GM19238 (cell line): ENCODE measurements around the gene PIK3CD.
"Not testable (repeated sequence)": the region's sequence is repeated elsewhere in the genome, so short reads cannot be mapped to it uniquely, and the experiment has no call there.

Experiments used
- DNase-seq: peaks from one replicate; pipeline ENCODE4 v3.0.0; 2011; ENCODE audit warnings: low spot score; ENCODE audit not compliant: insufficient read length

The PIK3CD gene

GRCh38 chr1:9732123-9732971 is 80.8 kb downstream of the PIK3CD start:
- DNase-seq = no peak

DNA sequence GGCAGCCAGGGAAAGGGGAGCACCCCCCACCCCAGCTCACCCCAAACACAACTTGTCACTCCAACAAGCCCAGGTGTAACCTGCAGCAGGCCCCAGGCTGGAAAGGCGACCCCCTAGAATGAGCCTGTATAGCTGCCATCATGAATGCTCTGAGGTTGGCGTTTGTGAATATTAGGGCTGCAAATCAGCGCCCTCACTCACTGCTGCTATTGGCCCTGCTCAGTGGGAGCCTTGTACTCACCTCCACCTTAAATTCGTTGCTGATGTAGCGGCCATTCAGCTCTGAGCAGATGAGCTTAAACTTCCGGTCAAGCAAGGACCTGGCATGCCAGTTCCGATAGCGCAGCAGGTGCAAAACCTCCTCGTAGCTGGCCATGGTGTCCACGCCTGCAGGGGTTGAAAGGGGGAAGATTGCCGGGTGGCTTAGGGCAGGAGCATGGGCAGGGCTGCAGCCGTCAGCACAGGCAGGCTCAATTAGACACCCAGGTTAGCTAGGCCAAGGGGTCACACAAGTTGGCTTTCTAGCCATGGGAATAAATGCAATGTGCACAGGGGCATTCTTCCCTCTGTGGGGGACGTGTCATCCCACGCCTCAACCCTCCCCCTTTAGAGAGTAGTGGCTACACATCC is 81.7 kb downstream of the PIK3CD start:
- no peak for DNase-seq

DNA sequence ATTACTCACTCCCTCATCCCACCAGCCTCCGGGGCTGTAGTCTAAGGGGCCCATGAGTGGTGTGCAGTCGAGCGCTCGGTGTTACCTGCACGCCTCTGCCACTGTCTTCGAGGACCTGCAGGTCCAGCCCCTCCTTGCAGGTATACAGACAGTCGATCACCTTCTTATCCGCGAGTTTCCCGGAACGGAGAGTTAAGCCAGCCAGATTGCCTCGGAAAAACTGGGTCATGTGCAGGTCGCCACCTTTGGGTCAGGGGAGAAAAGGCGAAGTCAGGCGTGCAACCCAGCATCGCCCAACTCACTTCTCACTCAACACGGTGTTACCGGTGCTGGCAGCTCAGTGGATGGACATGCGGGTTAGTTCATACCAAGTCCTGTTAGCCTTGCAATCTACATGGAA is 84.3 kb downstream of the PIK3CD start:
- DNase-seq = no peak

- no peak for DNase-seq
These were observed 84.7 kb downstream of the PIK3CD start for GRCh38 chr1:9736241-9736640.

DNA sequence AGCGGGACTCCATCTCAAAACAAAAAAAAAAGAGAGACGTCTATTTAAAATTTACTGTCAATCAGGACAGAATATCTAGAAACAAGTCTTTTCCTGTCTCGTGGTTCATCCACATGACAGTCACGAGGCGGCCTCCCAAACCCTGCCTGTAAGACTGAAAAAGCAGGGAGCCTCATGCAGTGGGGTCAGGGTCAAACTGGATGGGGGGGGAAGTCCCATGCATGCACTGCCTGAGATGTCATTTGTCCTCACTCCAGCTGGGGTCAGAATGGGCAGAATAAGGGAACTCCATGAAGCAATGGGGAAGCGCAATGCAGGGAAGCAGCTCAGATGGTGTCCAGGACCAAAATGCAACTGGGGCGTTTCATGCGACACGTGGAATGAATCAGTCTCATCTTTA is 85.5 kb downstream of the PIK3CD start:
- no peak for DNase-seq

DNA sequence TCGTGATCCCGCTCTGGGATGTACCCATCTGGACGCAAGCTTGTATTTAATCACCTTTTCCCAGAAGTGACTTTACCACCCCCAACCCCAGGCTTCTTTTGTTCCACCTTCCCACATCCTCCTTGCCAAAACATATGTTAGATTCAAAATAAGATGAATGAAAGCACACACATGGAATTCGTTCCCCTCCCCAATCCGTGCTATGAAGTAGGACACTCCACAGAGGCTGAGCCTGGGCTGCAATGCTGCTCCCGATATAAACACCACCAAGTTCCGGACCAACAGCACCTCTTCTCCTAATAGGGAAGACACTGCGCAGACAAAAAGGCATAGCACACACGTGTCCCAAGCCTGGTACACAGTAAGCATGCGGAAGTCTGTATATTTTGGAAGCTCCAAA is 86.1 kb downstream of the PIK3CD start:
- DNase-seq = no peak

GRCh38 chr1:9744106-9744799 is 92.7 kb downstream of the PIK3CD start:
- no peak for DNase-seq

DNA sequence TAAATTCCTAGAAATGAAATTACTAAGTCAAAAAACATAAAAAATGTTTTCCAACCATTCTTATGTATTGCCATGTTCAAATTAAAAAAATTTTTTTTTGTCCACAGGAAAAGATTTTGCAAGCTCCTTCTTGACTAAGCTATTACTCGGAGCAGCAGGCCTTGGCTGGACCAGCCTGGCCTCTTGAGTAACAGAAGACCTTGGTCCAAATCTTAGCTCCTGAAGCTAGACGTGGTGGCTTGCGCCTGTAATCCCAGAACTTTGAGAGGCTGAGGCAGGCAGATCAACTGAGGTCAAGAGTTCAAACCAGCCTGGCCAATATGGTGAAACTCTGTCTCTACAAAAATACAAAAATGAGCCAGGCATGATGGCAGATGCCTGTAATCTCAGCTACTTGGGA is 94.7 kb downstream of the PIK3CD start:
- no peak for DNase-seq

- DNase-seq = no peak
These were observed 95.1 kb downstream of the PIK3CD start for GRCh38 chr1:9746651-9747050.

DNA sequence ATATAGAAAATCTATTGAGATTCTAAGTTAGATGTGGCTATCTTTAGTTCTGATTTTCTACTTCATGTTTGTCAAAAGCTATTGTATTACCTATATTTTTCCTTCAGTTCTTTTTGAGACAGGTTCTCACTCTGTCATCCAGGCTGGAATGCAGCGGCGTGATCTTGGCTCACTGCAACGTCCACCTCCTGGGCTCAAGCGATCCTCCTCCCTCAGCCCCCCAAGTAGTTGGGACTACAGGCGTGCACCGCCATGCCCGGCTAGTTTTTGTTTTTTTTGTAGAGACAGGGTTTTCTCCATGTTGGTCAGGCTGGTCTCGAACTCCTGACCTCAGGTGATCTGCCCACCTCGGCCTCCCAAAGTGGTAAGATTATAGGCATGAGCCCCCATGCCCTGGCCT is 96.9 kb downstream of the PIK3CD start:
- not testable (repeated sequence) for DNase-seq

DNA sequence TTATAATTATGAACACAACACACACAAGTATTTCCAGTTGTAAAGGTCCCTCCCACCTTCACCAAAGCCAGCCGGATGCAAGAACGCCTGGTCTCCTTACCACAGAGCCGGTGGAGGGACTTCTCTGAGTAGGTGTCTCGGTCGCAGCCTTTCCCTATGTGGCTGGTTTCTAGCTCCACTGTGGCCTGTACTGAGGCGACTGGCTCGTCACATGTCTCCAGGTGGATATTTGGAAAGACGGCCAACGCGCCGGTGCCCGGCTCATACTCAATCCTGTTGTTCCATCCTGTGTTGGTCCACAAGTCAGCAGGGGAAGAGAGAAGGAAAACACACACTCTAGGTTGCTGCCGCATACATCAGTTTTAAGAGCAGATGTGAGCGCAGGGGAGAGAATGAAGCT is 97.8 kb downstream of the PIK3CD start:
- DNase-seq = no peak

GRCh38 chr1:9751971-9752370 is 100.4 kb downstream of the PIK3CD start:
- DNase-seq = no peak

DNA sequence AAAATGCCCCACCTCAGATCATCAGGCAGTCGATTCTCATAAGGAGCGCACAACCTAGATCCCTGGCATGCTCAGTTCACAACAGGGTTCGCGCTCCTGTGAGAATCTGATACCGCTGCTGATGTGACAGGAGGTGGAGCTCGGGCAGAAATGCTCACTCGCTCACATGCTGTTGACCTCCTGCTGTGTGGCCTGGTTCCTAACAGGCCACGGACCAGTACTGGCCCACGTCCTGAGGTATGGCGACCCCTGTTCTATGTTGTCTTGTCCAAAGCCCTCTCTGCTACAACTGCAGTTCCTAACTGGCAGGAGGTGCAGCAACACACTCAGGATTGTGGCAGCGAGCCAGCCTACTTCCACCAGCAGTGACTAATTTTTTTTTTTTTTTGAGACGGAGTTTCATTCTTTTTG is 101.6 kb downstream of the PIK3CD start:
- DNase-seq = no peak

GRCh38 chr1:9755441-9755995 is 104.0 kb downstream of the PIK3CD start:
- no peak for DNase-seq

DNA sequence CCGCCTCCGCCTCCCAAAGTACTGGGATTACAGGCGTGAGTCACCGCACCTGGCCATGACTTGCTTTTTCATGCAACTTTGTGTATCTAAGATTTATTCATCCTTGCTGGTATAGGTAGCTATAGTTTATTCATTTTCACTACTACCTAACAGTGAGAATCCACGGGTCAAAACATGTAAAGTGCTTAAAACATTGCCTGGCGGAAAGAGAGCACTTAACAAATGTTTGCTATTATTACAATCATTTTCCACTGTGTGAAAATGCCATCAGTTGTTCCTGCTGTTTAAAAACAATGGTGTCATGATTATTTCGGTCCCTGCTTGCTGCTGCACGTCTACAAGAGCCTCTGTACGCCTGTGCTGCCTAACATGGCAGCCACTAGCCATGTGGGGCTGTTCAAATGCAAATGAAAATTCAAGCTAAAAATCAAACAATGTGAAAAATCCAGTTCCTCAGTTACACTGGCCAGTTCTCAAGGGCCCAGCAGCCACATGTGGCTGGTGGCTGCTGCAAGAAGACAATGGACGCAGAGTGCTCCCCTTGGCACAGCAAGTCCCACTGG is 107.1 kb downstream of the PIK3CD start:
- DNase-seq = no peak

DNA sequence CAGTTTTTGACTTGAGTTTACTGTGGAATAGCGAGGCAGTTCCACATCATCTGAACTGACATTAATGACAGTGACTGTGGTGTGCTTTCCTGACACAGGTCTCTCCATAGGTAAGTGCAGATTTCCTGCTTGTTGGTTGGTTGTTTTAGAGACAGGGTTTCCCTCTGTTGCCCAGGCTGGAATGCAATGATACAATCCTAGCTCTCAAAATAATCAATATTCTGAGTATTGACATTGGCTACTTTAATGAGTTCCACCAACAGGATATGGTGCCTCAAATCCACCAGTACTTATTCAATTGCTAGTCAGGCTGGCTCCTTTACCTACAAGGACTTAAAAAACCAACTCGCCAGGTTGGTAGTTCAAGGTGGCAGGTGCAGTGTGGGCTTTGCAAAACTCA is 108.4 kb downstream of the PIK3CD start:
- DNase-seq = no peak

DNA sequence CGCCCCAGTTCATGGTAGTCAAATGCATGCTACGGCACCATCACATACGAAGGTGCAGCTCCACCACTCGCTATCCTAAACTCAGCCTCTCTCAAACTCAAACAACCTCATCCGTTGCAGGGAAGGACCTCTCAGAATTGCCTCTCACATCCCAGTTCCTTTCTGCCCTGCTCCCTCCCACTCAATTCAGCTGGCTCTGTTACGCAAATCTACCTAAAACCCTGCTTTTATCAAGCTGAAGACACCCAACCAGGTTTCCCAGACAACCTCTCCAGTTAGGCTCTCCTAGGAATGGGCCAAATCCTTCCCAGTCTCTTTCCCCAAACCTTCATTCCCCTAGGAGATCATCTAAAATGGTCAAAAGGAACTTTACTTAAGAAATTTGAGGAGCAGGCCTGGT is 109.3 kb downstream of the PIK3CD start:
- no peak for DNase-seq

DNA sequence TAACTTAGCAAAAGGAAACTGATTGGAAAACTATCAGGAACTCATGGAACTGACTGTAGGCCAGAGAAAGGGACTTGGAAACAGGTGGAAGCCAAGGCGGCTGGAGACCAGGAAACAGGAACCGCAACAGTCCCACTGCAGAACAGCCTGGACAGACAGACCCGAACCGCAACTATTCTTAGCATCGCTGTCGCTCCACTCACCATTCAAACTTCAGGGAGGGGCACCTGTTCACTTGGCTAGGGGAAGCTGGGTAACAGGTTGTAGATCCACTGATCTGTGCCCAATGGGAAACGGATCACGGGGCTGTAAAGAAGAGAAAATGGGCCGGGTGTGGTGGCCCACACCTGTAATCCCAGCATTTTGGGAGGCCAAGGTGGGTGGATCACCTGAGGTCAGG is 110.3 kb downstream of the PIK3CD start:
- no peak for DNase-seq

DNA sequence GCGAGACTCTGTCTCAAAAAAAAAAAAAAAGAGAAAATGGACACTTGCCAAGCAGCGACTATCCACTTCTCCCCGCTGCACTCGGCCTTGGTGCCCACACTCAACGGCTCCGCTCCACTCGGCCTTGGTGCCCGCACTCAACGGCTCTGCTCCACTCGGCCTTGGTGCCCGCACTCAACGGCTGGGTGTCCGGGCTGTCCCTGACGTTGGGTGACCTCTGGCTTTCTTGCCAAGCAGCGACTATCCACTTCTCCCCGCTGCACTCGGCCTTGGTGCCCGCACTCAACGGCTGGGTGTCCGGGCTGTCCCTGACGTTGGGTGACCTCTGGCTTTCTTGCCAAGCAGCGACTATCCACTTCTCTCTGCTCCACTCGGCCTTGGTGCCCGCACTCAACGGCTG is 110.9 kb downstream of the PIK3CD start:
- DNase-seq = not testable (repeated sequence)

DNA sequence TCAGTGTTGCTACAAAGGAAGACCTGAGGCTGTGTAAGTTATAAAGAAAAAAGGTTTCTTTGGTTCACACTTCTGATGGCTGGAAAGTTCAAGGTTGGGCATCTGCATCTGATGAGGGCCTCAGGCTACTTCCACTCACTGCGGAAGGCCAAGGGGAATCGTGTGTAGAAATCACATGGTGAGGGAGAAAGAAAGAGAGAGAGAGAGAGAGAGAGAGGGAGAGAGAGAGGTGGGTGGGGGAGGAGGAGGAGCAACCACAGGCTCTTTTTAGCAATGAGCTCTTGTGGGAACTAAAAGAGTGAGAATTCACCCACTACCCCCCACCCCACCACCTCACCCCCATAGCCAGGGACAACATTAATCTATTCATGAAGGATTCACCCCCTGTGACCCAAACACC is 112.4 kb downstream of the PIK3CD start:
- no peak for DNase-seq

DNA sequence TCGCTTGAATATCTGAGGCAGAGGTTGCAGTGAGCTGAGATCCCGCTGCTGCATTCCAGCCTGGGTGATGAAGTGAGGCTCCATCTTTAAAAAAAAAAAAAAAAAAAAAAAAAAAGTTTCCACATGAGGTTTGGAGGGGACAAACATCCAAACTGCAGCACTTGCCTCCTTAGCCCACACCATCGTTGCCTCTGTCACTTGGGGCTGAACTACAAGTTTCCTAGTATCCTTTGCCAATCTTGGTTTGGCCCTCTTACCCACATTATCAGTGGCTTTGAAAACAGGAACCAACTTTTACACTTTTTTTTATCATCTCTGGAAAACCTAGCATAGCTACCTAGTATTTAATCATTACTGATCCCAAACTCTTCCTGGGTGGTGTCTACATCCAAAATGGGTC is 113.0 kb downstream of the PIK3CD start:
- DNase-seq = no peak
